GM12874 (cell line): ENCODE data around the gene DDI1.

Experiments used
- TF ChIP-seq, protein P1 (sequence below): IDR thresholded peaks from 2 replicates; pipeline ENCODE4 v1.5.1; 2011; ENCODE audit warnings: low read depth, mild to moderate bottlenecking, control low read depth, low read length, moderate library complexity; ENCODE audit not compliant: insufficient read depth

Gene DDI1

DNA sequence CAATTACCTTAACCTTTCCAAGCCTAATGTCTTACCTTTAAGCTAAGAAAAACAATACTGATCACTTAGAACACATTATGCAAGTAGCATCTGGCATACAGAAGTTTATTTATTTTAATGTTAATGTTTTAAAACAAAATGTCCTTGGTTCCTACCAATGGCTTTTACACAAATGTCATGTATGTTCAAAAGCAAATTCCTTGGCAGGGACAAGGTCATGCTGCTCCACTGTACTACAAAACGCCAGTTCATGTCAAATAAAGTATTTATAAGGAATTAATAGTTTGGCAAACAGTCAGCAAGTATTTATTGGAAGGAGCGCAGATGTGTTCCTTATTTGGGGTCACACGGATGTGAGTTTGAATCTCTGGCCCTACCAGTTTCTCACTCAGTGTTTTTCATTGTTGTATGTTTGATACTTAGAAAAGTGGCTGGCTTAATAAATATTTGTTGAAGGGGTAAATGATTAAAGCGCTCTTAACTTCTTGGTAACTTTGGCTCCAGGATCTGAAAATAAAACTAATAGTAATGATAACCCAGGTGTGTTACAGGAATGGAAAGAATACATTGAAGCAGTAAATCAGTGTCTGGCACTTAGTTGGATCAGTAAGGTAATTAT lies 18.6 kb downstream of the DDI1 start:
- TF ChIP-seq, protein P1, sequence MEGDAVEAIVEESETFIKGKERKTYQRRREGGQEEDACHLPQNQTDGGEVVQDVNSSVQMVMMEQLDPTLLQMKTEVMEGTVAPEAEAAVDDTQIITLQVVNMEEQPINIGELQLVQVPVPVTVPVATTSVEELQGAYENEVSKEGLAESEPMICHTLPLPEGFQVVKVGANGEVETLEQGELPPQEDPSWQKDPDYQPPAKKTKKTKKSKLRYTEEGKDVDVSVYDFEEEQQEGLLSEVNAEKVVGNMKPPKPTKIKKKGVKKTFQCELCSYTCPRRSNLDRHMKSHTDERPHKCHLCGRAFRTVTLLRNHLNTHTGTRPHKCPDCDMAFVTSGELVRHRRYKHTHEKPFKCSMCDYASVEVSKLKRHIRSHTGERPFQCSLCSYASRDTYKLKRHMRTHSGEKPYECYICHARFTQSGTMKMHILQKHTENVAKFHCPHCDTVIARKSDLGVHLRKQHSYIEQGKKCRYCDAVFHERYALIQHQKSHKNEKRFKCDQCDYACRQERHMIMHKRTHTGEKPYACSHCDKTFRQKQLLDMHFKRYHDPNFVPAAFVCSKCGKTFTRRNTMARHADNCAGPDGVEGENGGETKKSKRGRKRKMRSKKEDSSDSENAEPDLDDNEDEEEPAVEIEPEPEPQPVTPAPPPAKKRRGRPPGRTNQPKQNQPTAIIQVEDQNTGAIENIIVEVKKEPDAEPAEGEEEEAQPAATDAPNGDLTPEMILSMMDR = no peak

DNA sequence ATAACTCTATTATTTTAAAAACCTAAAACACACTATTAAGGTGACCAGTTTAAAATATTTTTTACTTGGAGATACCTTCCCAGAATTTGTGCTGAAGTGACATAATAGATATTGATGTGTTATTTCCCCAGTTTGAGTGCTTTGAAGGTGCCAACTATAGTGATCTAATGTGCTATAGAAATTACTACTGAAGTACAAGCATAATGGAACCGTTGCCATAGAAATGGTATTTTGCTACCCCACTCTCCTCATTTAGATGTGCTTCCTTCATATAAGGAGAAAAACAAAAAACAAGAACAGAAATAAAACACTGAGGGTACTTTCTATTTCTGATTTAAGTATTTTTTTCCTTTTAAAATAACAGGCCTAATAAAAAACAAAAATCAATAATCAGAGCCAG lies 19.2 kb downstream of the DDI1 start:
- TF ChIP-seq, protein P1 = no peak

DNA sequence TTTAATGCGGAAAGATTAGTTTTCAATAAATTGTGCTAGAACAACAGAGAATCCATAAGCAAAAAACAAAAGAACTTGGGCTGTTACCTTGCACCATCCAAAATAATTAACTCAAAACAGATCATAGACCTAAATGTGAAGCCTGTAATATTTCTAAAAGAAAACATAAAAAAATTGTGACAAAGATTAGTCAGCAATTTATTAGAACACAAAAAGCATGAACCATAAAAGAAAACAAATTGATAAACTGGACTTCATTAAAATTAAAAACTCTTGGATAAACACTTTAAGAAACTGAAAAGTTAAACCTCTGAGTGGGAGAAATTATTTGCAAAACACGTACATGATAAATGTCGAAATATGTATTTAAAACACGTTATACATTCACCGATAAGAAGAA lies 21.5 kb downstream of the DDI1 start:
- TF ChIP-seq, protein P1 = no peak

DNA sequence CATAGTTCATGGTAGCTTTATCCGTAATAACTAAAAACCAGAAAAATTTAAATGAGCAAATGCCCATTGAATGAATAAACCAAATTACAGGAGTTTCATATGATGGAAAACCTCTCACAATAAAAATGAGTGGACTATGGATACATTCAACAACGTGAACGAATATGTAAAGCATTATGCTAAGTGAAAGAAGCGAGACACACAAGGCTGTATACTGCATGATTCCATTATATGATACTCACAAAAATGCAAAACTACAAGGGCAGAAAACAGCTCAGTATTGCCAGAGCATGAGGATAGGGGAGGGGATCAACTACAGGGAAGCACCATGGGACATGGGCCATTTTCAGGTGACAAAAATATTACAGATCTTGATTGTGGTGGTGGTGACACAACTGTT lies 22.2 kb downstream of the DDI1 start:
- TF ChIP-seq, protein P1 = no peak

DNA sequence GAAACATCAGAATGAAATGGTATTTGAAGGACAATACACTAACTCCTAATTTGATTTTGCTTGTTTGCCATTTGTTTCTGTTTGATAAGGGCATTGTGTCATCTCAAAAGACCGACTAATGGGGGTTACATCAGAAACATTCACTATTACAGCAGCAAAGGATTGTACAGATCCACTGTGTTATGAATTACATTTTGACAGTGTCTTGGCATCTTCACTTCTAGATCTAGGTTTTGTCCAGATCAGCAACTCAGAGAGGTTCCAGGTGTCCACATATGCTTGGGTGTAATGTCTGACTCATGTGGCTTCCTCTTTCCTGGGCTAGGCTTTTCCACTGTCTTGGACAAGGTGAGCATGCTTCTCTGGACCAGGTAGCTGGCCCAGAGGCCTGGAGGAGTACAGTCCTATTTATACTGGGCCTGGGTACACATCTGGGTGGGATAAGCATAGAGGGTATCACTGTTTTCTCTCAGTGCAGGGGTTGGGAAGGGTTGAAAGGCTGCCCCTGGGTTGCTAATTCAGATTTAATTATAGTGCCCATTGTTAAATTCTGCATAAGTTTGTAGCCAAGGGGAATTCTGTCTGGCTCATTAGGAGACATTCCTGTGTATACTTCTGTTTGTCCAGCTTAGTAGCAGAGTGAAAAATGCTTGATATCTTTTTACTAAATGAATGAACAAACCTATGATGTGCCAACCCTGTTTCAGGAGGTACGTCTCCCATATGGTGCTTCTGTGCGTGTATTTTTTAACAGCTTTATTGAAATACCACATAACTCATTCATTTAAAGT lies 23.8 kb downstream of the DDI1 start:
- TF ChIP-seq, protein P1 = no peak

DNA sequence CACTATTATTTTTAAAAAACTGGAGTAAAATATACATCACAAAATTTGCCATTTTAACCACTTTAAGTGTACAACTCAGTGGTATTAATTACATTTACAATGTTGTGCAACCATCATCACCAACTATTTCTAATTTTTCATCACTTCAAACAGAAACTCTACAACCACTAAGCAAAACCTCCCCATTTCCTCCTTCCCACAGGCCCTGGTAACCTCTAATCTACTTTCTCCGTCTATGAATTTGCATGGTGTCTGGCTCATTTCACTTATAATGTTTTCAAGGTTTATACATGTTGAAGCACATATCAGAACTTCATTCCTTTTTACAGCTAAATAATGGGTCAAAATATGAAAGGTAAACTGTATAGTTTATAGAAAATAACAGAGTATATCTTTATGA lies 24.4 kb downstream of the DDI1 start:
- TF ChIP-seq, protein P1 = no peak

DNA sequence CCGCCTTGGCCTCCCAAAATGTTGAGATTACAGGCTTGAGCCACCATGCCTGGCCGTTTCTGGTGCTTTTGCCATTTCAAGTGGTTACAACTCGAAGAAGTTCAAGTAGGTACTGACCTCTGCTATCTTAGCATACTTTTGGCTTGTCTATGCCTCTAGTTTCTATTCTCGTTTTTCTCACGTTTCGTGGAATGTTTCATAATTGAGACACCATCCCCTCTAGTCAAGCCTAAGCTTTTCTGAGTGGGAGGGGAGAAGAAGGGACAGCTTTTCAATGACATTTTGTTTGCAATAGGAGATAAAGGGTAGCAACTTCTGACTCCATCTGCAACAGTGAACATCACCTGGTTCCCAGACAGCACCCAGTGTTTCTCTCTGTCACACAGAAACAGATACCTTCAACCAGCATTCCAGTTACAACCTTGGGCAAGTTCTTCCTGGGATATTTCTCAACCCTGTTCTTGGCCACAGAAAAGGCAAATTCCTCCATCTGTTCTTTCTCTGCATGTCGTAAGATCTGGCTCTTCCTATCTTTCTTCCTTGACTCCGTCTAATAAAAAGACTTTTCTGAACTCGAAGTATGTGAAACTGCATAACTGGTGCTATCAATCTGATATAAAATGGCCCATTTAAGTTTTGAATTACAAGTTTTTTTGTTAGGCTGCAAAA lies 25.5 kb downstream of the DDI1 start:
- TF ChIP-seq, protein P1 = no peak
